H54 (cell line): ENCODE measurements around the gene THSD4.
"Not testable (repeated sequence)": the region's sequence is repeated elsewhere in the genome, so short reads cannot be mapped to it uniquely, and the experiment has no call there.

Experiments used
- DNase-seq: peaks from one replicate; pipeline ENCODE4 v3.0.0; 2011; ENCODE audit warnings: low spot score, mixed read lengths; ENCODE audit not compliant: insufficient read length
- FAIRE-seq: peaks from 3 replicates; lab custom pipeline; 2011; peaks lifted over from hg19 to GRCh38; lab: Jason Lieb, UNC
- POLR2A ChIP-seq: IDR thresholded peaks from 2 replicates; pipeline ENCODE4 v1.6.1; 2011; ENCODE audit warnings: low read depth, mild to moderate bottlenecking, low read length

The THSD4 gene

GRCh38 chr15:71187526-71187925 is 72.3 kb downstream of the THSD4 start:
- DNase-seq (no peak), FAIRE-seq (no peak)
- no peak for TF ChIP-seq POLR2A

GRCh38 chr15:71189718-71190117 is 74.4 kb downstream of the THSD4 start:
- DNase-seq (no peak), FAIRE-seq (no peak)
- no peak for TF ChIP-seq POLR2A

GRCh38 chr15:71191296-71191695 is 76.0 kb downstream of the THSD4 start:
- TF ChIP-seq POLR2A = no peak
- FAIRE-seq (no peak), DNase-seq (no peak)

GRCh38 chr15:71192816-71193215 is 77.5 kb downstream of the THSD4 start:
- FAIRE-seq (no peak), DNase-seq (no peak)
- no peak for TF ChIP-seq POLR2A

GRCh38 chr15:71194286-71194685 is 79.0 kb downstream of the THSD4 start:
- no peak for TF ChIP-seq POLR2A
- no peak for DNase-seq
- FAIRE-seq = no peak

- TF ChIP-seq POLR2A = no peak
- DNase-seq = no peak
- no peak for FAIRE-seq
These were observed 80.0 kb downstream of the THSD4 start for GRCh38 chr15:71195242-71195641.

- DNase-seq (no peak), FAIRE-seq (no peak)
- TF ChIP-seq POLR2A = no peak
These were observed 82.3 kb downstream of the THSD4 start for GRCh38 chr15:71197620-71198019.

GRCh38 chr15:71198846-71199245 is 83.6 kb downstream of the THSD4 start:
- no peak for FAIRE-seq
- TF ChIP-seq POLR2A = no peak

GRCh38 chr15:71199384-71200351 is 84.4 kb downstream of the THSD4 start:
- DNase-seq = no peak
- no peak for TF ChIP-seq POLR2A
- no peak for FAIRE-seq

More at GRCh38 chr15:71198846-71199245, 83.6 kb downstream of the THSD4 start:
- no peak for DNase-seq

- FAIRE-seq (no peak), DNase-seq (no peak)
- TF ChIP-seq POLR2A = no peak
These were observed 86.2 kb downstream of the THSD4 start for GRCh38 chr15:71201477-71201876.

- FAIRE-seq (no peak), DNase-seq (no peak)
- TF ChIP-seq POLR2A = no peak
These were observed 87.4 kb downstream of the THSD4 start for GRCh38 chr15:71202712-71203111.

- no peak for DNase-seq
- TF ChIP-seq POLR2A = no peak
- no peak for FAIRE-seq
These were observed 88.6 kb downstream of the THSD4 start for GRCh38 chr15:71203586-71204474.

GRCh38 chr15:71207141-71207540 is 91.9 kb downstream of the THSD4 start:
- no peak for TF ChIP-seq POLR2A
- DNase-seq (no peak), FAIRE-seq (no peak)

- DNase-seq (no peak), FAIRE-seq (no peak)
- TF ChIP-seq POLR2A = no peak
These were observed 96.9 kb downstream of the THSD4 start for GRCh38 chr15:71212146-71212545.

GRCh38 chr15:71213943-71214342 is 98.7 kb downstream of the THSD4 start:
- not testable (repeated sequence) for DNase-seq, FAIRE-seq
